GM18951 (cell line): ENCODE measurements around the gene SEC62.
A peak's percentile ranks its signal among the peaks of the same experiment; 100 is the strongest.

Experiments
- POLR2A ChIP-seq: IDR thresholded peaks from 4 replicates; pipeline ENCODE4 v1.6.1; 2011; ENCODE audit warnings: mild to moderate bottlenecking; ENCODE audit not compliant: insufficient read length, insufficient read depth; ENCODE audit errors: extremely low read depth
- in situ Hi-C: fragments of 300-500 bp; cut with MboI; formaldehyde crosslinking; loops from one replicate; pipeline ENCODE4 v1.12.0; 2022; ENCODE audit warnings: low sequenced_read_pairs, mixed read lengths, inconsistent platforms; ENCODE audit not compliant: unreplicated experiment

SEC62 gene, protein sequence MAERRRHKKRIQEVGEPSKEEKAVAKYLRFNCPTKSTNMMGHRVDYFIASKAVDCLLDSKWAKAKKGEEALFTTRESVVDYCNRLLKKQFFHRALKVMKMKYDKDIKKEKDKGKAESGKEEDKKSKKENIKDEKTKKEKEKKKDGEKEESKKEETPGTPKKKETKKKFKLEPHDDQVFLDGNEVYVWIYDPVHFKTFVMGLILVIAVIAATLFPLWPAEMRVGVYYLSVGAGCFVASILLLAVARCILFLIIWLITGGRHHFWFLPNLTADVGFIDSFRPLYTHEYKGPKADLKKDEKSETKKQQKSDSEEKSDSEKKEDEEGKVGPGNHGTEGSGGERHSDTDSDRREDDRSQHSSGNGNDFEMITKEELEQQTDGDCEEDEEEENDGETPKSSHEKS

GRCh38 chr3:169966428-169966950 lies at the start of gene SEC62:
Gene SEC62, plus strand, starts transcription at chr3:169966807. Its CDS starts 16 bp downstream, at chr3:169966823.
- in situ Hi-C loops: no loop called here
- peak; percentile 90 for TF ChIP-seq POLR2A

DNA sequence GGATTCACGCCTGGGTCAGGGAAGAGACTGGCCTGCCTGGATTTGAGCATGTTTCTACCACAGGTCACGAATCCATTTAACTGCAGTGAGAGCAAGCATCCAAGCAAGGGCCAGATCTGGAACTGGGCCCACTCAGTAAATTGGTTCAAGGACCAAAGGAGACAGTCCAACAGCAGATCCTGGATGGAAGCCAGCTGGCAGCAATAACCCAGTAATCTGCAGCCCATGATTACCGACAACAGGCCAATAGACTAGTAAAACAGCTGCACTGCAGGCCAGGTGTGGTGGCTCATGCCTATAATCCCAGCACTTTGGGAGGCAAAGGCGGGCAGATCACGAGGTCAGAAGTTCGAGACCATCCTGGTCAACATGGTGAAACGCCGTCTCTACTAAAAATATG lies 43.4 kb upstream of the SEC62 start:
- in situ Hi-C loops: no loop called here
- TF ChIP-seq POLR2A: no peak

DNA sequence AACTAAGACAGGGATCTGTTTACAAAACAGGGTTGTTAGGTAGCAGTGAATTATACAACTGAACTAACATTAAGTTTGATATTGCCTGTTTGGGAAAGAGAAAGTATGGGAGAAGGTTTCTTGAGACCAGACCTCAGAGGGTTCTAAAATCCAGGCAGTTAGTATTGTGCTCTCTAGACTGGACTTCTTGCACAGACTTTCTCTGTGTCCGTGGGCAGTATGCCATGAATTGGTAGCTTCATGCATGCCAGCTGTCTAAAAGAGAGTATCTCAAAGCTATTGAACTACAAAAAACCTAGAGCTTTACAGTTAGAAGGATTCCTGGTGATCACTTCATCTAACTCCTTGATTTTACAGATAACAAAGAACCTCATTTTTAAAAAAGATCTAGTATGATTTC lies 42.8 kb upstream of the SEC62 start:
- in situ Hi-C loops: no loop called here
- no peak for TF ChIP-seq POLR2A

DNA sequence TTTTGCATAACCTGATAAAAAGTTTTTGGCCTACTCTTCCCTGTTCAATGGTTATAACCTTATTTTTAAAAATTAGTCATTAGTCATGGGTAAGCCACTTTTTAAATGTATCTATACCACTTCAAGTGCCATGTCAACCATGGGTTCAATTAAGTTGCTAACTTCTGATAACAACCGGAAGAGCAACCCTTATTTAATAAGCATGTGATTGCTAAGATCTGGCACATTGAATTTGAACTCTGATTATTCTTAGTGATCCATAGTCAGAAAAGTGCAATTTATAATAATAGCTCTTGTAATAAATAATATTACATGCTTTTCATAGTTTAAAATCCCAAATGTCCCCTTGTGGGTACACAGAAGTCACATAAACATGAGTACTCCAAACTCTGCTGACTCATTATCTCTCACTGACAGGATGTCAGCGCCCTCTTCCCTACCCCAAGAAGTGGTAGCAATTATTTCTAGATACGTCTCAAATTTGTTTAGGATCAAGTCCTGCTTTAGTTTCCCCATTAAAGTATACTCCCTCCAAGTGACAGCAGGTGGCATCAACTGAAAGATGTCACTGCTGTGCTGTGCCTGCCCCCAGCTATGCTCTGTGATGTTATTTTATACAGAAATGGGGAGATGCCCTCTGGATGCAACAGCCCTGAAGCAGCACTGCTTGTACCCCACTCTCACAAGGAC lies 36.6 kb upstream of the SEC62 start:
- TF ChIP-seq POLR2A: no peak
- in situ Hi-C loops: no loop called here

GRCh38 chr3:169930843-169931242 lies 35.8 kb upstream of the SEC62 start:
- no peak for TF ChIP-seq POLR2A
- in situ Hi-C loops: no loop called here

GRCh38 chr3:169931747-169932520 lies 34.7 kb upstream of the SEC62 start:
- in situ Hi-C loops: no loop called here
- peak; percentile 60 for TF ChIP-seq POLR2A

GRCh38 chr3:169939320-169939719 lies 27.3 kb upstream of the SEC62 start:
- in situ Hi-C loops: no loop called here
- no peak for TF ChIP-seq POLR2A

- no peak for TF ChIP-seq POLR2A
- in situ Hi-C loops: no loop called here
These were observed 26.9 kb upstream of the SEC62 start for GRCh38 chr3:169939751-169940150.

DNA sequence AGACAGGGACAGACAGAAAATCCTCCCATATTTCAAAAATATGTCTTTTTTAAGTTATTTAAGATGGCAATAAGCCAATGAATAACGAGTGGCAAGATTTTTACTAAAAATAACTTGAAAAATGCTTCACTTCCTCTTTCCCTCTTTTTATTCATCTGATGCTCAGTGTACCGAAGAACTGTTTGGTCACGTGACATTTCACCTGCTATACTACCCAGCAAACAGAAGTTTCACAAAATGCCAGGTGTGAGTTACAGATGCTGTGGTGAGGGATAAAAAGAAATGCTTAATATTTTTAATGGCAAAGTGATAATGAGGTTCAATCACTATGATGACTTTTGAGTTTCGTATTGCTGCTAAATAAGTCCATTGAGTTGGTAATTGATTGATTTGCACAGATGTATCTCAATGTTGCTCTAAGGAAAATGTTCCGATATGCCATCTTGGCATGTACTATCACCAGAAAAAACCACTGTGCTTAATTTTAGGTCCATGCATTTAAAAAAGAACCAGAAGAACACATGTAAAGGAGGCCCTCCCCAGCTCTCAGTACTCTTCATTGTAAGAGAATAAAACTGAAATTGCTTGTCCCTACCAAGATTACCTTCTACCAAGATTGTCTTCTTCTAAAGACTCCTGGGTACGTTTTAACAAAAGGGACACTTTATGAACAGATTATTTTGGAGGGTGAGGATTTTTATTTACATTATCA lies 26.0 kb upstream of the SEC62 start:
- TF ChIP-seq POLR2A: no peak
- in situ Hi-C loops: no loop called here

DNA sequence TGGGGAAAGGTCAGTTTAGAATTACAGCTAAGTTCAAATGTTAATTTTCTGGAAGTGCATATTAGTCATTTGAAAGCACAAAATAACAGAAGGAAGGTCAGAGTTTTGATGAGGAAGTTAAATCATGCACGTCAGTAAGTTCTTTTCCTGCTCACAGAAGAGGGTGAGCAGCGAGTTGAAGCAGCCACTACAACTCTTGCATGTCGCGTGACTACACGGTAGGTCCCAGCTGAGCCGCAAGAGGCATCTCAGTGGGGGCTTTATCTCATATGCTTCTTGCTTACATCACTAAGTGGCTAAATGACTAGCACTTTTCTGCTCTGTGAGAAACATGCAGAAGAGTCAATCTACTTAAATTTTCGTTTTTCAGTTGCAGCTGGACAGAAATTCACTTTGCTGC lies 21.3 kb upstream of the SEC62 start:
- TF ChIP-seq POLR2A: peak; percentile 55
- in situ Hi-C loops: no loop called here

- in situ Hi-C loops: no loop called here
- no peak for TF ChIP-seq POLR2A
These were observed 20.3 kb upstream of the SEC62 start for GRCh38 chr3:169946336-169946735.

- no peak for TF ChIP-seq POLR2A
- in situ Hi-C loops: no loop called here
These were observed 17.8 kb upstream of the SEC62 start for GRCh38 chr3:169948559-169949448.
